Stimulated activated effector memory CD8-positive, alpha-beta T cell treated with anti-CD3 and anti-CD28 coated beads, Interleukin-12 subunit alpha, Interleukin-12 subunit beta, amount 100 ng/mL, for 72 hours (primary cell): ENCODE data around the gene CYP27B1.

Source experiments
- ATAC-seq: fragments of 150-1000 bp; cut with Tn5 transposase; 2 replicates; pipeline ENCODE4 v1.10.0; 2021
- DNase-seq, 2 donors: peaks; one replicate each; pipeline ENCODE4 v3.0.0; 2021 to 2022; ENCODE audit warnings: low spot score in 2 of 2
- H3K27ac Mint-ChIP-seq: one replicate; pipeline ENCODE4 v1.8.0; 2022; ENCODE audit warnings: mild to moderate bottlenecking, mixed read lengths
- H3K36me3 Mint-ChIP-seq: one replicate; pipeline ENCODE4 v1.8.0; 2022; ENCODE audit warnings: mild to moderate bottlenecking, mixed read lengths
- H3K4me1 Mint-ChIP-seq: one replicate; pipeline ENCODE4 v1.8.0; 2022; ENCODE audit warnings: mixed read lengths
- H3K4me3 Mint-ChIP-seq: one replicate; pipeline ENCODE4 v1.8.0; 2022; ENCODE audit warnings: mild to moderate bottlenecking, mixed read lengths
- H3K9me3 Mint-ChIP-seq: one replicate; pipeline ENCODE4 v1.8.0; 2022; ENCODE audit warnings: mixed read lengths

Gene CYP27B1

GRCh38 chr12:57752668-57753000, 14.2 kb downstream of the CYP27B1 start:
- Mint-ChIP-seq H3K9me3 (no peaks in the 10 kb centered on the region), H3K36me3 (peaks cover 62% of the 10 kb centered on the region), H3K27ac (peak overlapping the region; percentile 96), H3K4me3 (peak overlapping the region; percentile 98), H3K4me1 (peaks cover 65% of the 10 kb centered on the region)
- ATAC-seq: no peak
- no peak for DNase-seq

- peak; percentile 94 to 99 for DNase-seq
- H3K4me3 Mint-ChIP-seq: peak within 1 kb of the TSS; percentile 98
- peak; percentile 85 for ATAC-seq
- H3K9me3 Mint-ChIP-seq: no peaks in the 10 kb centered on the region
- H3K4me1 Mint-ChIP-seq: peaks cover 64% of the 10 kb centered on the region
- H3K27ac Mint-ChIP-seq: peak within 1 kb of the TSS; percentile 96
- H3K36me3 Mint-ChIP-seq: peaks cover 62% of the 10 kb centered on the region
Measured at GRCh38 chr12:57751788-57752667, 14.8 kb downstream of the CYP27B1 start, which contains the start of gene CDK4. CDK4 (minus strand) TSS chr12:57752310; CDS start chr12:57751717, 593 bp downstream.

DNA sequence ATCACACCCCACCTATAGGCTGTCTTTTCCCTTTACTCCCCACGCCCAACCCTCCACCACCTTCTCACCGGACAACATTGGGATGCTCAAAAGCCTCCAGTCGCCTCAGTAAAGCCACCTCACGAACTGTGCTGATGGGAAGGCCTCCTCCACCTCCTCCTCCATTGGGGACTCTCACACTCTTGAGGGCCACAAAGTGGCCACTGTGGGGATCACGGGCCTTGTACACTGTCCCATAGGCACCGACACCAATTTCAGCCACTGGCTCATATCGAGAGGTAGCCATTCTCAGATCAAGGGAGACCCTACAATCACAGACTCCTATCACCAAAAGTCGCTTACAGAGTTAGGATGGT, 15.5 kb downstream of the CYP27B1 start:
- no peaks in the 10 kb centered on the region for H3K9me3 Mint-ChIP-seq
- ATAC-seq: no peak
- peak overlapping the region; percentile 96 for H3K27ac Mint-ChIP-seq
- peaks cover 62% of the 10 kb centered on the region for H3K36me3 Mint-ChIP-seq
- peak overlapping the region; percentile 98 for H3K4me3 Mint-ChIP-seq
- peaks cover 61% of the 10 kb centered on the region for H3K4me1 Mint-ChIP-seq
- DNase-seq: no peak

- Mint-ChIP-seq H3K9me3 (no peaks in the 10 kb centered on the region), H3K4me1 (peaks cover 63% of the 10 kb centered on the region), H3K4me3 (peak overlapping the region; percentile 98), H3K36me3 (peaks cover 67% of the 10 kb centered on the region), H3K27ac (peak overlapping the region; percentile 96)
- no peak for DNase-seq
- no peak for ATAC-seq
Measured at GRCh38 chr12:57750561-57751431, 16.1 kb downstream of the CYP27B1 start.

GRCh38 chr12:57749061-57749460, 17.8 kb downstream of the CYP27B1 start:
- ATAC-seq: no peak
- Mint-ChIP-seq H3K4me3 (no peak overlapping the region), H3K27ac (no peak overlapping the region), H3K4me1 (peaks cover 71% of the 10 kb centered on the region), H3K36me3 (peaks cover 81% of the 10 kb centered on the region), H3K9me3 (no peaks in the 10 kb centered on the region)
- DNase-seq: no peak

GRCh38 chr12:57746025-57746424, 20.9 kb downstream of the CYP27B1 start:
- Mint-ChIP-seq H3K36me3 (peaks cover 70% of the 10 kb centered on the region), H3K4me3 (peak overlapping the region; percentile 91), H3K4me1 (peaks cover 58% of the 10 kb centered on the region), H3K9me3 (no peaks in the 10 kb centered on the region), H3K27ac (peak overlapping the region; percentile 98)
- ATAC-seq: no peak
- no peak for DNase-seq

DNA sequence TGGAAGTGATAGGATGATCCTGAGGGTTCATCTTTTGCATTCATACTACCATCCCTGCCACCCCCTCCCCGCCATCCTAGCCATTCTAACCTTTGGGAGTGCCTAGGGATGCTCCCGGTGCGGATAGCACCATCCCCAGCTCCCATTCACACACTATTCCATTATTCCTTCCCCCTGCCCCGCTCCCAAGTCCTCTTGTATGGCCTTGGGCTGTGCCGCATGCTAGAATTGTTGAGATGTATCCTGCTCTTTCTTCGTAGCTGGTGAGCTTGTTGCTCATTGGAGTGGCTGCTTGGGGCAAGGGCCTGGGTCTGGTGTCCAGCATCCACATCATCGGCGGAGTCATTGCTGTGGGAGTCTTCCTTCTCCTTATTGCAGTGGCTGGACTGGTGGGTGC, 21.4 kb downstream of the CYP27B1 start:
- ATAC-seq (no peak), DNase-seq (no peak)
- no peaks in the 10 kb centered on the region for H3K9me3 Mint-ChIP-seq
- H3K27ac Mint-ChIP-seq: peak overlapping the region; percentile 98
- H3K4me1 Mint-ChIP-seq: peaks cover 58% of the 10 kb centered on the region
- H3K4me3 Mint-ChIP-seq: peak overlapping the region; percentile 91
- peaks cover 69% of the 10 kb centered on the region for H3K36me3 Mint-ChIP-seq

DNA sequence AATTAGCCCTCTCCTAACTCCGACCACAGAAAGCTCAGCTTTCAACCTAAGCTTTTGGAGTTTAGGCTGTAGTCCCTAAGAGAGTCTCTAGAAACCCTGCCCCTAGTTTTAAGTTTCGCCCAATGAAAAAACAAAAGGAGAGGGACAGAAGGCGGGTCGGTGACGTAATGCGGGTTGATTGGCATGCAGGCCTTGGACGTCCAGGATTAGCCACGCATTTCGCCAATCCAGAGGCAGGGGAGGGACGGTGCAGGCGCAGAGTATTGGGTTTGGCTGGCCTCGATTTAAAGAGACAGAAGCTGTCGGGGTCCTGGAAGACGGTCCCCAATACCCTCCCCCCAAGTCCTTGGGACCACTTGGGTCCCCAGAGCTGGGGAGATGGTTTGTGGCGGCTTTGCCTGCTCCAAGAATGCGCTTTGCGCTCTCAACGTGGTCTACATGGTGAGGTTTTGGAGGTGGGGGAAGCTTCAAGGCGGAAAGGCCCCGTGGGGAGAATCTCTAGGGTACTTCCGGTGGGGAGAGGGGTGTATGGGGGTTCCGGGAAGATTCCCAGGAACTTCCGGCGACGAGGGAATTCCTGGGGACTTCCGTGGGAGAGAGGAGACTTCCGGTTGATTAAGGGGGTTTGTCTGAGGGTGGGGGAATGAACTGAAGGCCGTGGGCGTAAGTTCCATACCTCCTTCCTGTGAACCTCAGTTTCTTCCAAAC, 21.9 kb downstream of the CYP27B1 start, which contains the start of gene TSPAN31:
Gene TSPAN31 (plus strand): TSS at position 263 of the 708 bp plus-strand sequence. CDS start 116 bp downstream, at position 379.
- H3K4me3 Mint-ChIP-seq: peak within 1 kb of the TSS; percentile 91
- DNase-seq (peak; percentile 73 to 94), ATAC-seq (peak; percentile 88)
- peaks cover 63% of the 10 kb centered on the region for H3K36me3 Mint-ChIP-seq
- peaks cover 60% of the 10 kb centered on the region for H3K4me1 Mint-ChIP-seq
- peak within 1 kb of the TSS; percentile 98 for H3K27ac Mint-ChIP-seq
- no peaks in the 10 kb centered on the region for H3K9me3 Mint-ChIP-seq

GRCh38 chr12:57744194-57744776, 22.6 kb downstream of the CYP27B1 start:
- DNase-seq (peak; percentile 62 to 87), ATAC-seq (peak; percentile 64)
- Mint-ChIP-seq H3K27ac (peak overlapping the region; percentile 98), H3K4me3 (peak overlapping the region; percentile 91), H3K9me3 (no peaks in the 10 kb centered on the region), H3K36me3 (peaks cover 63% of the 10 kb centered on the region), H3K4me1 (peaks cover 65% of the 10 kb centered on the region)

- DNase-seq (no peak), ATAC-seq (no peak)
- peaks cover 62% of the 10 kb centered on the region for H3K36me3 Mint-ChIP-seq
- no peaks in the 10 kb centered on the region for H3K9me3 Mint-ChIP-seq
- peak overlapping the region; percentile 98 for H3K27ac Mint-ChIP-seq
- peaks cover 66% of the 10 kb centered on the region for H3K4me1 Mint-ChIP-seq
- peak overlapping the region; percentile 91 for H3K4me3 Mint-ChIP-seq
Measured at GRCh38 chr12:57743769-57744168, 23.1 kb downstream of the CYP27B1 start.

DNA sequence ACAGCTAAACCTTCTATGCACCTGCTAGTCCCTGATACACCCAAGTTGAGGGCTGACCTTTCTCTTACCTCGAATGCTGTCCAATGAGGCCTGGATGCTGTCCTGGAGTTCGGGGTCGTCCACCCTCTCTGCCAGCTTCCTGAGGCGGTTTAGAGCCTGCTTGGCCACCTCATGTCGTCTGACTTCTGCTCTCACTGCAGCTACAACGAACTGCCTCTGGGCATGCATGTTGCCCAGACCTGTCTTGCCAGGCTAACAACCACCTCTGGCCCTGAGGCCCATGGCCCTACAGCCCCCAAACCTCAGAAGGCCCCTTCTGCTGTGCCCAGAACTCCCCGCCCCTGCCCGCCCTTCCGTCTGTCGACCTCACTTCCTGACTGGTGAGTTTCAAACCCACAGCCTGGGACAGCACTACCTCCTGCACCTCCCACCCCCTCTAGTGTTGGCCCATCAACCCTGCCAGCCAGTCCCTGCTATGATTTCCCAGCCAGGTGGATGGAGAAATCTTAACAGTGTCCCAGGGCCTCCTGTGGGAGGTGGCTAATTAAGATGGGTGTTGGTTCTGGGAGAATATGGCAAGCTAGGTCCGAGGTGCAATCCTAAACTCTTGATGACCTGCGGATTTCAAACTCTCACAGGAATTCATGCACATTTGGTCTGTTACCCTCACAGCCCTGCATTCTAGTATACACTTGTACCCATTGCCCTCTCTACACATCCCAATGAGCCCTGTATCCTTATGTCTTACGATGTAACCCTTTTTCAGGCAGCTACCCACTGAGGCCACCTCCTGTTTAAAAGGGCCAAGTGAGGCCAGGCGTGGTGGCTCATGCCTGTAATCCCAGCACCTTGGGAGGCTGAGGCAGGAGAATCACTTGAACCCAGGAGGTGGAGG, 24.8 kb downstream of the CYP27B1 start:
- DNase-seq (peak; percentile 49 to 83), ATAC-seq (peak; percentile 79)
- H3K9me3 Mint-ChIP-seq: no peaks in the 10 kb centered on the region
- H3K4me1 Mint-ChIP-seq: peaks cover 66% of the 10 kb centered on the region
- H3K27ac Mint-ChIP-seq: peak overlapping the region; percentile 93
- peak overlapping the region; percentile 81 for H3K4me3 Mint-ChIP-seq
- H3K36me3 Mint-ChIP-seq: peaks cover 46% of the 10 kb centered on the region

DNA sequence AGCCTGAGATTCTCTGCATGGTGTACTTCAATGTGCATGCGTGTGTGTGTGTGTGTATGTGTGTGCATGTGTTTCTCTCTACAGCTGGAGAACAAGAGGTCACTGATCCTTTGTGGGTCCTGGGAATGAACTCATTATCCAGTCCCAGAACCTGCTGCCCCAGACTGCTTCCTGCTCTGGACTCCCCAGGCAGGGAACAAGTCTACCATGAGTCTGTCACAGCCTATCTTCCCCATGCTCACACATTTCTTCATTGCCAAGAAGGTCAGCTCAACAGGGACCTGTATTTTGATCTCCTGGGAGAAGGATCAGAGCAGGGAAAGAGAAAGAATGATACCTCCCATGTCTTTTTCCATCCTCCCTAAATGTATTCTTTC, 25.5 kb downstream of the CYP27B1 start:
- no peak for ATAC-seq
- H3K4me1 Mint-ChIP-seq: peaks cover 70% of the 10 kb centered on the region
- H3K27ac Mint-ChIP-seq: peak overlapping the region; percentile 93
- peak overlapping the region; percentile 81 for H3K4me3 Mint-ChIP-seq
- DNase-seq: no peak
- peaks cover 46% of the 10 kb centered on the region for H3K36me3 Mint-ChIP-seq
- no peaks in the 10 kb centered on the region for H3K9me3 Mint-ChIP-seq

- DNase-seq: peak; percentile 54 to 84
- peaks cover 43% of the 10 kb centered on the region for H3K36me3 Mint-ChIP-seq
- H3K27ac Mint-ChIP-seq: peak overlapping the region; percentile 93
- peak overlapping the region; percentile 81 for H3K4me3 Mint-ChIP-seq
- H3K9me3 Mint-ChIP-seq: no peaks in the 10 kb centered on the region
- peak; percentile 77 for ATAC-seq
- H3K4me1 Mint-ChIP-seq: peaks cover 67% of the 10 kb centered on the region
Measured at GRCh38 chr12:57740656-57741412, 26.0 kb downstream of the CYP27B1 start.
